Panc1 (cell line): ENCODE data around the gene KRTDAP.

Source experiments
- POLR2AphosphoS5 ChIP-seq: IDR thresholded peaks from 2 replicates; pipeline ENCODE4 v1.6.1; 2012; ENCODE audit warnings: mild to moderate bottlenecking, low read depth, low read length, moderate library complexity
- TF ChIP-seq, protein P1 (sequence below): fragments of 450-650 bp; IDR thresholded peaks from 2 replicates; pipeline ENCODE4 v1.5.1; 2017; ENCODE audit warnings: mild to moderate bottlenecking

DNA sequence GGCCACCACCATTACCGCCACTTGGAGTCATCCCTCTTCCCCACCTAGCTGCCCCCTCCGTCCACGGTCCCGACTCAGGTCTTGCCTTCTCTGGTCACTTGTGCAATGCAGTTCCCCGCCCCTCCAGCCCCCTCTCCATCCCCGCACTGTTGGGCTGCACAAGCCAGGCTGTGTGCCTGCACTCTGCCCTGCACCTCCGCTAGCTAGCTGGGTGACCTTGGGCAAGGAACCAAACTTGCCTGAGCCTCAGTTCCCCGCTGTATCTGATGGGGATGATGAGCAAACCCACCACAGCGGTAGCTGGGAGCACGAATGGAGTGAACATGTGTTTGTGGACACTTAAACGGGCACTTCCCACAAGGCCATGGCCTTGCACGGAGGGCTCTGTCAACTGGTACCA, 49.6 kb upstream of the KRTDAP start:
- TF ChIP-seq, protein P1, sequence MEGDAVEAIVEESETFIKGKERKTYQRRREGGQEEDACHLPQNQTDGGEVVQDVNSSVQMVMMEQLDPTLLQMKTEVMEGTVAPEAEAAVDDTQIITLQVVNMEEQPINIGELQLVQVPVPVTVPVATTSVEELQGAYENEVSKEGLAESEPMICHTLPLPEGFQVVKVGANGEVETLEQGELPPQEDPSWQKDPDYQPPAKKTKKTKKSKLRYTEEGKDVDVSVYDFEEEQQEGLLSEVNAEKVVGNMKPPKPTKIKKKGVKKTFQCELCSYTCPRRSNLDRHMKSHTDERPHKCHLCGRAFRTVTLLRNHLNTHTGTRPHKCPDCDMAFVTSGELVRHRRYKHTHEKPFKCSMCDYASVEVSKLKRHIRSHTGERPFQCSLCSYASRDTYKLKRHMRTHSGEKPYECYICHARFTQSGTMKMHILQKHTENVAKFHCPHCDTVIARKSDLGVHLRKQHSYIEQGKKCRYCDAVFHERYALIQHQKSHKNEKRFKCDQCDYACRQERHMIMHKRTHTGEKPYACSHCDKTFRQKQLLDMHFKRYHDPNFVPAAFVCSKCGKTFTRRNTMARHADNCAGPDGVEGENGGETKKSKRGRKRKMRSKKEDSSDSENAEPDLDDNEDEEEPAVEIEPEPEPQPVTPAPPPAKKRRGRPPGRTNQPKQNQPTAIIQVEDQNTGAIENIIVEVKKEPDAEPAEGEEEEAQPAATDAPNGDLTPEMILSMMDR = no peak
- TF ChIP-seq POLR2AphosphoS5 = no peak
